GM23338 (cell line): ENCODE data around the gene AZU1. TPM values are rescaled to one million over a fixed set of nuclear protein-coding genes. Genes with fewer than 3 reads are reported as not detected.
A peak's percentile ranks its signal among the peaks of the same experiment; 100 is the strongest.

Source experiments
- ATAC-seq: fragments of 200-7000 bp; cut with Tn5 transposase; 3 replicates; pipeline ENCODE4 v1.9.1; 2020
- DNase-seq: peaks from one replicate; pipeline ENCODE4 v3.0.0-alpha.2; 2015; ENCODE audit warnings: low spot score
- H2AFZ ChIP-seq: fragments of 200-600 bp; sonication (generic); 2 replicates; pipeline ENCODE4 v1.8.0; 2016; ENCODE audit warnings: antibody characterized with exemption, mild to moderate bottlenecking, moderate library complexity
- H3F3A ChIP-seq: fragments of 200-600 bp; sonication (generic); replicated peaks from 2 replicates; pipeline ENCODE4 v1.8.0; 2017; ENCODE audit warnings: antibody characterized with exemption, mixed run types, low read depth
- H3K27ac ChIP-seq: fragments of 200-600 bp; sonication (generic); 2 replicates; pipeline ENCODE4 v1.6.1; 2016; ENCODE audit warnings: low read depth
- H3K27me3 ChIP-seq: fragments of 200-600 bp; sonication (generic); 2 replicates; pipeline ENCODE4 v1.8.0; 2016; ENCODE audit warnings: mild to moderate bottlenecking, mixed run types, moderate library complexity; ENCODE audit not compliant: insufficient read depth
- H3K36me3 ChIP-seq: fragments of 200-600 bp; sonication (generic); 2 replicates; pipeline ENCODE4 v1.8.0; 2016; ENCODE audit warnings: mild to moderate bottlenecking; ENCODE audit not compliant: insufficient read depth
- H3K4me1 ChIP-seq: fragments of 200-600 bp; sonication (generic); 2 replicates; pipeline ENCODE4 v1.8.0; 2016; ENCODE audit warnings: mild to moderate bottlenecking, moderate library complexity; ENCODE audit not compliant: insufficient read depth
- H3K4me2 ChIP-seq: fragments of 200-600 bp; sonication (generic); 2 replicates; pipeline ENCODE4 v1.7.1; 2017; ENCODE audit warnings: mixed run types
- H3K4me3 ChIP-seq: fragments of 200-600 bp; sonication (generic); 2 replicates; pipeline ENCODE4 v1.6.1; 2016; ENCODE audit warnings: mixed run types
- H3K79me2 ChIP-seq: fragments of 200-600 bp; sonication (generic); replicated peaks from 2 replicates; pipeline ENCODE4 v1.8.0; 2017; ENCODE audit warnings: mild to moderate bottlenecking; ENCODE audit not compliant: insufficient read depth
- H3K9me2 ChIP-seq: fragments of 200-600 bp; sonication (generic); 2 replicates; pipeline ENCODE4 v1.8.0; 2017; ENCODE audit not compliant: insufficient read depth
- H4K20me1 ChIP-seq: fragments of 200-600 bp; sonication (generic); replicated peaks from 2 replicates; pipeline ENCODE4 v1.8.0; 2017; ENCODE audit warnings: mild to moderate bottlenecking; ENCODE audit not compliant: insufficient read depth
- H3K27ac Mint-ChIP-seq: 2 replicates; pipeline ENCODE4 v1.8.0; 2020; ENCODE audit warnings: inconsistent platforms, mild to moderate bottlenecking, moderate library complexity, mixed read lengths
- H3K27me3 Mint-ChIP-seq: 3 replicates; pipeline ENCODE4 v1.8.0; 2022; ENCODE audit warnings: low read depth, mild to moderate bottlenecking, moderate library complexity, mixed read lengths, inconsistent platforms; ENCODE audit not compliant: insufficient read depth, poor library complexity
- H3K36me3 Mint-ChIP-seq: 3 replicates; pipeline ENCODE4 v1.8.0; 2021; ENCODE audit warnings: low read depth, mild to moderate bottlenecking, inconsistent platforms, moderate library complexity, mixed read lengths
- H3K4me1 Mint-ChIP-seq: 3 replicates; pipeline ENCODE4 v1.8.0; 2020; ENCODE audit warnings: mild to moderate bottlenecking, inconsistent platforms, mixed read lengths
- H3K4me3 Mint-ChIP-seq: 3 replicates; pipeline ENCODE4 v1.8.0; 2021; ENCODE audit warnings: moderate library complexity, mild to moderate bottlenecking, inconsistent platforms, mixed read lengths
- H3K9me3 Mint-ChIP-seq: 3 replicates; pipeline ENCODE4 v1.8.0; 2020; ENCODE audit warnings: moderate library complexity, mild to moderate bottlenecking, inconsistent platforms, mixed read lengths
- CTCF ChIP-seq, 2 experiments: fragments of 200-600 bp in 1 of 2; sonication (generic) in 1 of 2; conservative IDR thresholded peaks; 2 replicates each; pipeline versions ENCODE4 v1.5.1 to v1.6.1; 2016 to 2017; ENCODE audit warnings: antibody characterized with exemption in 2 of 2, low read depth in 2 of 2, mild to moderate bottlenecking in 2 of 2, moderate library complexity in 1 of 2
- ETS1 ChIP-seq: IDR thresholded peaks from 2 replicates; pipeline ENCODE4 v1.6.1; 2016; ENCODE audit warnings: antibody characterized with exemption
- EZH2 ChIP-seq: fragments of 200-600 bp; sonication (generic); IDR thresholded peaks from one replicate; pipeline ENCODE4 v1.8.0; 2017; ENCODE audit warnings: antibody characterized with exemption, mild to moderate bottlenecking, low read depth; ENCODE audit not compliant: unreplicated experiment
- EZH2phosphoT487 ChIP-seq: fragments of 200-600 bp; sonication (generic); IDR thresholded peaks from one replicate; pipeline ENCODE4 v1.8.1; 2018; ENCODE audit warnings: antibody characterized with exemption; ENCODE audit not compliant: unreplicated experiment
- JUNB ChIP-seq: IDR thresholded peaks from one replicate; pipeline ENCODE4 v1.6.1; 2016; ENCODE audit warnings: antibody characterized with exemption; ENCODE audit not compliant: unreplicated experiment
- NANOG ChIP-seq: IDR thresholded peaks from 2 replicates; pipeline ENCODE4 v1.6.1; 2016; ENCODE audit warnings: antibody characterized with exemption, borderline replicate concordance
- POLR2AphosphoS5 ChIP-seq: IDR thresholded peaks from 2 replicates; pipeline ENCODE4 v1.6.1; 2016; ENCODE audit warnings: antibody characterized with exemption, low read depth
- STAT1 ChIP-seq: IDR thresholded peaks from one replicate; pipeline ENCODE4 v1.6.1; 2016; ENCODE audit warnings: antibody characterized with exemption; ENCODE audit not compliant: unreplicated experiment
- ZNF114 ChIP-seq: fragments of 250-450 bp; sonication (Bioruptor Pico); IDR thresholded peaks from 2 replicates; pipeline ENCODE4 v1.5.0; 2020; ENCODE audit warnings: mild to moderate bottlenecking, moderate library complexity
- ZNF331 ChIP-seq: fragments of 250-450 bp; sonication (Bioruptor Pico); IDR thresholded peaks from 2 replicates; pipeline ENCODE4 v1.5.0; 2020; ENCODE audit warnings: low read depth, mild to moderate bottlenecking, moderate library complexity
- ZNF462 ChIP-seq: fragments of 250-450 bp; sonication (Bioruptor Pico); IDR thresholded peaks from 2 replicates; pipeline ENCODE4 v1.5.0; 2020; ENCODE audit warnings: mild to moderate bottlenecking, moderate library complexity
- polyA plus RNA-seq: library from polyadenylated mRNA; unstranded; fragments of >200 nt; fragmentation: Nextera tagmentation; extraction: Ambion mirVana; gene quantifications from 2 replicates; pipeline ENCODE4 v1.2.1, GENCODE V29; 2016
- total RNA-seq: library from RNA; depleted of rRNA; stranded (reverse); fragments of >200 nt; shearing (Covaris generic); gene quantifications from 2 replicates; pipeline ENCODE4 v1.2.3, GENCODE V29; 2014

Gene AZU1
- total and polyA plus RNA-seq, 2 experiments from 2014 or later: 0.78 to 1.4 TPM

DNA sequence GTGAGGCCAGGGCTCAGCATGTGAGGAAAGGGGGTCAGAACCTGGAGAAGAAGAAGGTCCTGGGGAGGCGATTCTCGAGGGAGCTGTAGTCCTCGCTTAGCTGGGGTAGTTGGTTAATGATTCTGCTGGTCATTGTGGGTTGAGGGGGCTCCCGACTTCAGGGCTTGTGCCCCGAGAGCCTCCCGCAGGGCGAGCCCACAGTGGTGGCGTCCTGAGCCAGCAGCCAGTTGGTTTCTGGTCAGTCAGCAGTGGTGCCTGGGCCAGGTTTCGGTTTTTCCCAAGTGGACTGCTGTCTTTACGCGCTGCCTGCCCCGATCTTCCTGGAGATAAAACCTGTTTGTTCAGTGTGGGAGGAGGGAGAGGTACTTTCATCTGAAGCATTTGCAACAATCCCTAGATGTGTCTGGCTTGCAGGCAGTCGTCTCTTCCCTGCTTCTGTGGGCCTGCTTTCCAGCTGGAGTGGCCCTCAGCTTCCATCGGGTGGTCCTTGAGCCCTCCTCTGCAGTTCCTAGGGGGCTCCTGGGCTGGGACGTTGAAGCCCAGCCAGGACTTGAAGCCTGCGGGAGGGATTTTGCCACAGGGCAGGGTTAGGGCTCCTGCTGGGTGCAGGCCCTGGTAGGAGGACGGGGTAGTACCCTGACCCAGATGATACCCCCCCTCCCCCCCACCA is 27.1 kb upstream of the AZU1 start (continued):
- TF ChIP-seq ZNF462 (no peak), STAT1 (no peak)

DNA sequence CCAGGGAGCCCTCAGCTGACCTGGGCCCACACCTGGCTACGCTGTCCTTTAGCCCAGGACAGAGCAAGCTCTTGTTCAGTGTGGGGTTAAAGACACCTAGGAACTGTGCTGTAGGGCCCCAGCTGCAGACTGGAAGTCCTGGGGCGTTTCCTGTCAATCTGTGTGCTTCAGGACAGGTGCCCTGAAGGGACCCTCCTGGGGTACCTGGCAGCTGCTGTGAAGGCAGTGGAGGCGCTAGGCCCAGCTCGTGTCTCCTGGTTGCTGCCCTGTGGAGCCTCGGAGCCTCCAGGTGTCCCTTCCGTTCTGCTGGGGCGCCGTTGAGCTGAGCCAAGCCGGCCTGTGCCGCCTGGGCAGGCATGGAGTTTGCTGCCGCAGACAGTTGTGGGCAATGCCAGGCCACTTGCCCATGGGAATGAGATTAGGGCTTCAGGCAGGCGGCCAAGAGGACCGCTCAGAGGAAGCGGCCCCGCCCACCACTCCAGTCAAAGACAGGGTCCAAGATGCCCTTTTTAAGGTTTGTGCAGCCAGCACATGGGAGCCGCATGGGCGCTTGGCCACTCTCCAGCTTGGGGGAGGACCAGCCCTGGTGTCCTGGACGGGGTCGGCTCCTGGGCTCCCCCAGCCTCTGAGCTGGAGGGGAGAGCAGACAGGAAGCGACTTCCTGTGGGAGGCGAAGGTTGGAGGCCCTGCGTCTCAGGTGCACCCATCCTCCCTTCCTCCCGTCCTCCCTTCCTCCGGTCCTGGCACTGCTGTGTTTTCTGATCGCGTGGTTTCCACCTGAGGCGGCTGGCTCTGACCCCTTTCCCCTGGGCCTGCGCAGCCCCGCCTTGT is 26.4 kb upstream of the AZU1 start:
- Histone ChIP-seq H3K4me3 (peak overlapping the region; percentile 17; the same call in 1 of the 2 replicates), H3K9me2 (no peaks in the 10 kb centered on the region), H3K36me3 (peaks cover 17% of the 10 kb centered on the region; the same call in 1 of the 2 replicates), H3K4me2 (peak overlapping the region; percentile 55), H3F3A (peaks cover 35% of the 10 kb centered on the region), H3K27me3 (no peaks in the 10 kb centered on the region), H3K27ac (peak overlapping the region; percentile 76; the same call in 1 of the 2 replicates), H2AFZ (no peak overlapping the region), H3K4me1 (peaks cover 30% of the 10 kb centered on the region), H3K79me2 (peaks cover 82% of the 10 kb centered on the region), H4K20me1 (peaks cover 57% of the 10 kb centered on the region)
- peaks cover 30% of the 10 kb centered on the region for H3K27me3 Mint-ChIP-seq
- DNase-seq (peak; percentile 15), ATAC-seq (no peak)
- H3K4me1 Mint-ChIP-seq: peaks cover 33% of the 10 kb centered on the region
- H3K4me3 Mint-ChIP-seq: peak overlapping the region; percentile 49; the same call in 1 of the 3 replicates
- H3K27ac Mint-ChIP-seq: peak overlapping the region; percentile 67; the same call in 1 of the 2 replicates
- H3K9me3 Mint-ChIP-seq: no peaks in the 10 kb centered on the region
- H3K36me3 Mint-ChIP-seq: peaks cover 69% of the 10 kb centered on the region
- TF ChIP-seq ZNF331 (CRISPR knock-in tag): no peak
- no peak for TF ChIP-seq CTCF (conservative IDR thresholded peaks at IDR 0.05; ENCODE audit: low read depth in 2 of 2)
- TF ChIP-seq ETS1: no peak
- TF ChIP-seq NANOG: no peak
- TF ChIP-seq EZH2: no peak
- TF ChIP-seq ZNF114 (CRISPR knock-in tag): no peak
- TF ChIP-seq POLR2AphosphoS5: no peak; the same call in none of the 2 replicates
- no peak for TF ChIP-seq EZH2phosphoT487
- no peak for TF ChIP-seq JUNB
